DOHH2 (cell line): ENCODE data around the gene ZFYVE9.

Experiments
- CTCF ChIP-seq: fragments of 200-600 bp; sonication (generic); IDR thresholded peaks from one replicate; pipeline ENCODE4 v1.5.1; 2014; ENCODE audit warnings: antibody characterized with exemption, mild to moderate bottlenecking, low read depth, low read length; ENCODE audit not compliant: poor library complexity, severe bottlenecking
- EZH2phosphoT487 ChIP-seq: fragments of 200-600 bp; sonication (generic); IDR thresholded peaks from 2 replicates; pipeline ENCODE4 v1.6.1; 2017; ENCODE audit warnings: borderline replicate concordance, mild to moderate bottlenecking, antibody characterized with exemption, low read length, moderate library complexity, mixed read lengths

GRCh38 chr1:52119301-52120079 is 22.4 kb upstream of the ZFYVE9 start:
- TF ChIP-seq CTCF: no peak
- no peak for TF ChIP-seq EZH2phosphoT487
